Suprapubic skin (tissue), 4 donors: Measurements from ENCODE around the gene ZSCAN20. TPM values are rescaled to one million over a fixed set of nuclear protein-coding genes. Genes with fewer than 3 reads are reported as not detected.

Experiments
- DNase-seq, 2 donors: peaks; one replicate each; pipeline ENCODE4 v3.0.0-alpha.2; 2019; ENCODE audit warnings: low spot score in 2 of 2
- H3K27ac ChIP-seq: fragments of 200-600 bp; sonication (generic); one replicate; pipeline ENCODE4 v1.5.1; 2019
- H3K27me3 ChIP-seq: fragments of 200-600 bp; sonication (generic); one replicate; pipeline ENCODE4 v1.5.1; 2019
- H3K36me3 ChIP-seq: fragments of 200-600 bp; sonication (generic); one replicate; pipeline ENCODE4 v1.5.1; 2019
- H3K4me1 ChIP-seq: fragments of 200-600 bp; sonication (generic); one replicate; pipeline ENCODE4 v1.5.1; 2019
- H3K4me3 ChIP-seq: fragments of 200-600 bp; sonication (generic); one replicate; pipeline ENCODE4 v1.5.1; 2019; ENCODE audit warnings: mild to moderate bottlenecking
- H3K9me3 ChIP-seq: fragments of 200-600 bp; sonication (generic); one replicate; pipeline ENCODE4 v1.5.1; 2019
- EP300 ChIP-seq: sonication (generic); formaldehyde crosslinking; IDR thresholded peaks from one replicate; pipeline ENCODE4 v1.6.1; 2017; ENCODE audit warnings: antibody characterized with exemption
- POLR2A ChIP-seq, 2 donors: fragments of 450-650 bp; IDR thresholded peaks; one replicate each; pipeline ENCODE4 v1.6.1; 2017; ENCODE audit warnings: antibody characterized with exemption in 2 of 2, mild to moderate bottlenecking in 2 of 2, moderate library complexity in 2 of 2
- POLR2AphosphoS5 ChIP-seq, 3 donors: sonication (generic); formaldehyde crosslinking; IDR thresholded peaks; one replicate each; pipeline ENCODE4 v1.6.1; 2017; ENCODE audit warnings: antibody characterized with exemption in 3 of 3
- WGBS: methylation state at CpG from one replicate; pipeline ENCODE4 v1.1.5; 2018; 5-methylcytosine and 5-hydroxymethylcytosine counted together
- total RNA-seq, 4 donors: library from RNA; depleted of rRNA; stranded (reverse); fragments of >200 nt; gene quantifications; one replicate each; pipeline ENCODE4 v1.1.0, GENCODE V29; 2016
- TF ChIP-seq, protein P1 (sequence below), 2 donors: fragments of 200-600 bp in 1 of 2; fragments of 450-650 bp in 1 of 2; sonication (generic) in 1 of 2; IDR thresholded peaks; one replicate each; pipeline ENCODE4 v1.5.1; 2016 to 2019; ENCODE audit warnings: antibody characterized with exemption in 2 of 2, mild to moderate bottlenecking in 1 of 2, moderate library complexity in 1 of 2

Gene ZSCAN20
- total RNA-seq, 4 donors from 2014 or later = 1.4 to 7.0 (median 3.2) TPM

- Histone ChIP-seq H3K4me3 (no peak overlapping the region), H3K27me3 (no peaks in the 10 kb centered on the region), H3K9me3 (no peaks in the 10 kb centered on the region), H3K27ac (no peak overlapping the region), H3K36me3 (no peaks in the 10 kb centered on the region), H3K4me1 (peaks cover 3% of the 10 kb centered on the region)
- TF ChIP-seq, protein P1, sequence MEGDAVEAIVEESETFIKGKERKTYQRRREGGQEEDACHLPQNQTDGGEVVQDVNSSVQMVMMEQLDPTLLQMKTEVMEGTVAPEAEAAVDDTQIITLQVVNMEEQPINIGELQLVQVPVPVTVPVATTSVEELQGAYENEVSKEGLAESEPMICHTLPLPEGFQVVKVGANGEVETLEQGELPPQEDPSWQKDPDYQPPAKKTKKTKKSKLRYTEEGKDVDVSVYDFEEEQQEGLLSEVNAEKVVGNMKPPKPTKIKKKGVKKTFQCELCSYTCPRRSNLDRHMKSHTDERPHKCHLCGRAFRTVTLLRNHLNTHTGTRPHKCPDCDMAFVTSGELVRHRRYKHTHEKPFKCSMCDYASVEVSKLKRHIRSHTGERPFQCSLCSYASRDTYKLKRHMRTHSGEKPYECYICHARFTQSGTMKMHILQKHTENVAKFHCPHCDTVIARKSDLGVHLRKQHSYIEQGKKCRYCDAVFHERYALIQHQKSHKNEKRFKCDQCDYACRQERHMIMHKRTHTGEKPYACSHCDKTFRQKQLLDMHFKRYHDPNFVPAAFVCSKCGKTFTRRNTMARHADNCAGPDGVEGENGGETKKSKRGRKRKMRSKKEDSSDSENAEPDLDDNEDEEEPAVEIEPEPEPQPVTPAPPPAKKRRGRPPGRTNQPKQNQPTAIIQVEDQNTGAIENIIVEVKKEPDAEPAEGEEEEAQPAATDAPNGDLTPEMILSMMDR (IDR thresholded peaks at IDR 0.05) = no peak
- no peak for TF ChIP-seq POLR2AphosphoS5 (IDR thresholded peaks at IDR 0.05)
- WGBS = 91% methylated on average over 2 of the region's 2 CpGs
- DNase-seq = no peak
Measured at GRCh38 chr1:33465316-33465715, 7.1 kb upstream of the ZSCAN20 start.

GRCh38 chr1:33466159-33466558 is 6.3 kb upstream of the ZSCAN20 start:
- no peak overlapping the region for H3K27ac ChIP-seq
- DNase-seq = no peak
- no peaks in the 10 kb centered on the region for H3K36me3 ChIP-seq
- peaks cover 10% of the 10 kb centered on the region for H3K4me1 ChIP-seq
- TF ChIP-seq EP300 = no peak
- TF ChIP-seq POLR2AphosphoS5 (IDR thresholded peaks at IDR 0.05) = no peak
- TF ChIP-seq, protein P1 (IDR thresholded peaks at IDR 0.05) = no peak
- TF ChIP-seq POLR2A (IDR thresholded peaks at IDR 0.05) = no peak
- H3K27me3 ChIP-seq = no peaks in the 10 kb centered on the region
- 70% methylated on average over 6 of the region's 6 CpGs for WGBS
- H3K4me3 ChIP-seq = no peak overlapping the region
- H3K9me3 ChIP-seq = no peaks in the 10 kb centered on the region

GRCh38 chr1:33468011-33468410 is 4.4 kb upstream of the ZSCAN20 start:
- no peak for DNase-seq
- Histone ChIP-seq H3K4me3 (no peak overlapping the region), H3K36me3 (no peaks in the 10 kb centered on the region), H3K4me1 (peaks cover 26% of the 10 kb centered on the region), H3K27ac (no peak overlapping the region), H3K27me3 (no peaks in the 10 kb centered on the region), H3K9me3 (no peaks in the 10 kb centered on the region)
- TF ChIP-seq, protein P1 (IDR thresholded peaks at IDR 0.05) = no peak
- TF ChIP-seq POLR2A (IDR thresholded peaks at IDR 0.05) (no peak), EP300 (no peak), POLR2AphosphoS5 (IDR thresholded peaks at IDR 0.05) (no peak)
- 86% methylated on average over 3 of the region's 4 CpGs for WGBS

DNA sequence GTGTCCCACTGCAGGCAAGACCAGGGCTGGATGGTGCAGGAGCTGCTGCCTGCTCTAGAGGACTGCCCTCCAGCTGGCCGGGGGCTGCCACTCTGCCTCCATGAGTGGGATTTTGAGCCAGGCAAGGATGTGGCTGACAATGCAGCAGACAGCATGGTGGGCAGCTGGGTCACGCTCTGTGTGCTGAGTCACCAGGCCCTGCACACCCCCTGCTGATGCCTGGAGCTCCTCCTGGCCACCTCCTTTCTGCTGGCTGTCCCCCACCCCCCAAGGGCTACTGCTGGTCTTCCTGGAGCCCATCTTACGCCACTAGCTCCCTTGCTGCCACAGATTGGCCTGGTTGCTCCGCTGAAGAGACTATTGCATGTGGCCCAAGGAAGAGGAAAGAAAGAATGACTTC is 3.9 kb upstream of the ZSCAN20 start:
- no peak for DNase-seq
- Histone ChIP-seq H3K4me1 (peaks cover 31% of the 10 kb centered on the region), H3K36me3 (no peaks in the 10 kb centered on the region), H3K4me3 (no peak overlapping the region), H3K27ac (no peak overlapping the region), H3K27me3 (no peaks in the 10 kb centered on the region), H3K9me3 (no peaks in the 10 kb centered on the region)
- 90% methylated on average over 2 of the region's 4 CpGs for WGBS
- TF ChIP-seq POLR2A (IDR thresholded peaks at IDR 0.05) (no peak), POLR2AphosphoS5 (IDR thresholded peaks at IDR 0.05) (no peak), EP300 (no peak)
- TF ChIP-seq, protein P1 (IDR thresholded peaks at IDR 0.05) = no peak

DNA sequence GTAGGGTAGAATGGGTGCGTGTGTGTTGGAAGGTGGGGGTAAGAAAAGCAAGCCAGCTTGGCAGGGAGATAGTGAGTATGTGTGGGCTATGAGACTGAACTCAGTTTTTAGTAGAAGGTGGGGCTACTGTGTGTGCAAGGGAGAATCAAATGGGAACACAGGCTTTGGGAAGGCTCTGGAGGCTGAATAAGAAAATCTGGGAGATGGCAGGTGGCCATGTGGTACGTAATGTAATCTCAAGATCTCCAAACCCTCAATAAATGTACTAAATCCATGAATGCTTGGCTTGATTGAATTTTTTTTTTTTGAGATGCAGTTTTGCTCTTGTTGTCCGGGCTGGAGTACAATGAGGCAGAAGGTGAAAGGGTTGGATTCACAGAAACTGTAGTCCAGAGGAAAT is 3.5 kb upstream of the ZSCAN20 start:
- Histone ChIP-seq H3K27me3 (no peaks in the 10 kb centered on the region), H3K36me3 (no peaks in the 10 kb centered on the region), H3K4me1 (peaks cover 35% of the 10 kb centered on the region), H3K9me3 (no peaks in the 10 kb centered on the region), H3K4me3 (no peak overlapping the region), H3K27ac (no peak overlapping the region)
- WGBS = 76% methylated on average over 3 of the region's 3 CpGs
- DNase-seq = no peak
- TF ChIP-seq EP300 (no peak), POLR2AphosphoS5 (IDR thresholded peaks at IDR 0.05) (no peak), POLR2A (IDR thresholded peaks at IDR 0.05) (no peak)
- TF ChIP-seq, protein P1 (IDR thresholded peaks at IDR 0.05) = no peak
